Ovary (tissue), 3 donors: Measurements from ENCODE around the gene DOCK4.

Experiments used
- CTCF ChIP-seq, 3 donors: fragments of 450-650 bp in 2 of 3; fragments of 200-600 bp in 1 of 3; IDR thresholded peaks; one replicate each; pipeline versions ENCODE4 v1.5.1 to v1.8.0; 2016 to 2022; ENCODE audit warnings: antibody characterized with exemption in 3 of 3, mild to moderate bottlenecking in 1 of 3
- EP300 ChIP-seq: sonication (generic); formaldehyde crosslinking; IDR thresholded peaks from one replicate; pipeline ENCODE4 v1.6.1; 2017; ENCODE audit warnings: antibody characterized with exemption
- POLR2A ChIP-seq: fragments of 450-650 bp; IDR thresholded peaks from one replicate; pipeline ENCODE4 v1.6.1; 2017; ENCODE audit warnings: antibody characterized with exemption, mild to moderate bottlenecking, moderate library complexity
- donor health status: DM: no; HTN: no; CAD: no.

GRCh38 chr7:111762211-111762610 lies 444.0 kb downstream of the DOCK4 start:
- TF ChIP-seq CTCF (IDR thresholded peaks at IDR 0.05) = no peak
- no peak for TF ChIP-seq POLR2A
- no peak for TF ChIP-seq EP300
